CD4-positive, alpha-beta T cell treated with Interleukin-4 for 1 hour (primary cell): ENCODE results near the gene SPATC1L.
"Not testable (repeated sequence)": the region's sequence is repeated elsewhere in the genome, so short reads cannot be mapped to it uniquely, and the experiment has no call there.

ENCODE experiments used
- DNase-seq, 2 donors: peaks; one replicate each; pipeline ENCODE4 v3.0.0-alpha.2; 2020 to 2022

Gene SPATC1L

GRCh38 chr21:46199436-46200373 lies 15.4 kb upstream of the SPATC1L start:
- DNase-seq: no peak

- no peak for DNase-seq
Measured at GRCh38 chr21:46196733-46197132, 12.5 kb upstream of the SPATC1L start.

- DNase-seq: no peak
Measured at GRCh38 chr21:46195595-46196195, 11.4 kb upstream of the SPATC1L start.

GRCh38 chr21:46194374-46195334 lies 10.4 kb upstream of the SPATC1L start:
- DNase-seq: no peak

GRCh38 chr21:46193829-46194373 lies 9.6 kb upstream of the SPATC1L start:
- DNase-seq: no peak

GRCh38 chr21:46191686-46192575 lies 7.7 kb upstream of the SPATC1L start:
- no peak for DNase-seq

GRCh38 chr21:46191257-46191685 lies 7.0 kb upstream of the SPATC1L start:
- no peak for DNase-seq

GRCh38 chr21:46190491-46191131 lies 6.4 kb upstream of the SPATC1L start:
- no peak for DNase-seq

- DNase-seq: no peak
Measured at GRCh38 chr21:46189959-46190490, 5.8 kb upstream of the SPATC1L start.

GRCh38 chr21:46189213-46189958 lies 5.1 kb upstream of the SPATC1L start:
- no peak for DNase-seq

GRCh38 chr21:46188226-46189212 lies 4.3 kb upstream of the SPATC1L start:
- DNase-seq: no peak

- DNase-seq: no peak
Measured at GRCh38 chr21:46187814-46188213, 3.6 kb upstream of the SPATC1L start.

- DNase-seq: no peak
Measured at GRCh38 chr21:46187261-46187660, 3.0 kb upstream of the SPATC1L start.

- no peak for DNase-seq
Measured at GRCh38 chr21:46185716-46186115, 1.5 kb upstream of the SPATC1L start.

- peak; percentile 73 to 85 for DNase-seq
Measured at GRCh38 chr21:46184625-46185555, 631 bp upstream of the SPATC1L start.

GRCh38 chr21:46183337-46183909 lies 836 bp downstream of the SPATC1L start:
- not testable (repeated sequence) for DNase-seq
